ENCODE results near the gene NFKB2. TPM values are rescaled to one million over a fixed set of nuclear protein-coding genes. Genes with fewer than 3 reads are reported as not detected.

NFKB2 gene
- total RNA-seq, 1 donor from 2014 or later: 20.5 TPM

GRCh38 chr10:102434394-102435132, 39.1 kb downstream of the NFKB2 start:
- intact Hi-C loops (cut with DNase I): no loop called here

GRCh38 chr10:102435133-102435497, 39.6 kb downstream of the NFKB2 start:
- no peak for DNase-seq (ENCODE audit: low spot score)
- intact Hi-C loops (cut with DNase I): no loop called here

More at GRCh38 chr10:102434394-102435132, 39.1 kb downstream of the NFKB2 start:
- no peak for DNase-seq (ENCODE audit: low spot score)

GRCh38 chr10:102435529-102436233, 40.2 kb downstream of the NFKB2 start:
- intact Hi-C loops (cut with DNase I): no loop called here
- DNase-seq (ENCODE audit: low spot score): no peak

GRCh38 chr10:102436312-102436711, 40.8 kb downstream of the NFKB2 start:
- intact Hi-C loops (cut with DNase I): no loop called here
- DNase-seq (ENCODE audit: low spot score): no peak

GRCh38 chr10:102437515-102437914, 42.0 kb downstream of the NFKB2 start:
- DNase-seq (ENCODE audit: low spot score): no peak

GRCh38 chr10:102438374-102438773, 42.9 kb downstream of the NFKB2 start:
- intact Hi-C loops (cut with DNase I): no loop called here
- no peak for DNase-seq (ENCODE audit: low spot score)

More at GRCh38 chr10:102437515-102437914, 42.0 kb downstream of the NFKB2 start:
- intact Hi-C loops (cut with DNase I): no loop called here

GRCh38 chr10:102444851-102445250, 49.3 kb downstream of the NFKB2 start:
- intact Hi-C loops (cut with DNase I): no loop called here
- DNase-seq (ENCODE audit: low spot score): no peak

- DNase-seq (ENCODE audit: low spot score): no peak
- intact Hi-C loops (cut with DNase I): no loop called here
Observed at GRCh38 chr10:102449321-102450123, 54.0 kb downstream of the NFKB2 start.

- intact Hi-C loops (cut with DNase I): no loop called here
Observed at GRCh38 chr10:102450124-102450373, 54.5 kb downstream of the NFKB2 start.

GRCh38 chr10:102450374-102451104, 55.0 kb downstream of the NFKB2 start:
- peak; percentile 88 for DNase-seq (ENCODE audit: low spot score)
- intact Hi-C loops (cut with DNase I): no loop called here

More at GRCh38 chr10:102450124-102450373, 54.5 kb downstream of the NFKB2 start:
- DNase-seq (ENCODE audit: low spot score): no peak

GRCh38 chr10:102451105-102451969, 55.8 kb downstream of the NFKB2 start, which contains the start of gene C10orf95:
Gene C10orf95, minus strand, starts transcription at chr10:102451543. Its CDS starts 450 bp downstream, at chr10:102451093.
- no peak for DNase-seq (ENCODE audit: low spot score)
- intact Hi-C loops (cut with DNase I): no loop called here

Small RNAs within 50 kb of the gene (microRNA-seq; reads per million reads assigned to microRNA genes)
- 960 reads per million, percentile 83 among the genes with 10 or more reads in this experiment for gene MIR146B

Other genes with a start within 250 kb of the NFKB2 start
- gene NOLC1, start 243.3 kb upstream of the NFKB2 start, total RNA-seq: 26.2 TPM
- gene ELOVL3, start 169.4 kb upstream of the NFKB2 start, total RNA-seq: not detected
- 0.51 TPM for gene PITX3, start 154.2 kb upstream of the NFKB2 start, total RNA-seq
- 46.4 TPM for gene GBF1, start 150.2 kb upstream of the NFKB2 start, total RNA-seq
- 1.7 TPM for gene PSD, start 23.1 kb downstream of the NFKB2 start, total RNA-seq
- gene FBXL15, start 25.1 kb downstream of the NFKB2 start, total RNA-seq: 12.1 TPM
- 62.4 TPM for gene CUEDC2, start 36.9 kb downstream of the NFKB2 start, total RNA-seq
- not detected for gene C10orf95, start 55.8 kb downstream of the NFKB2 start, total RNA-seq
- gene ACTR1A, start 107.0 kb downstream of the NFKB2 start, total RNA-seq: 123 TPM
- 6.1 TPM for gene SUFU, start 108.3 kb downstream of the NFKB2 start, total RNA-seq
- gene TRIM8, start 248.8 kb downstream of the NFKB2 start, total RNA-seq: 99.6 TPM